NCI-H2107 (cell line): Measurements from ENCODE around the gene RIPK4.

Experiments
- DNase-seq: peaks from one replicate; lab custom pipeline; 2025; lab: John Stamatoyannopoulos, UW

The RIPK4 gene

DNA sequence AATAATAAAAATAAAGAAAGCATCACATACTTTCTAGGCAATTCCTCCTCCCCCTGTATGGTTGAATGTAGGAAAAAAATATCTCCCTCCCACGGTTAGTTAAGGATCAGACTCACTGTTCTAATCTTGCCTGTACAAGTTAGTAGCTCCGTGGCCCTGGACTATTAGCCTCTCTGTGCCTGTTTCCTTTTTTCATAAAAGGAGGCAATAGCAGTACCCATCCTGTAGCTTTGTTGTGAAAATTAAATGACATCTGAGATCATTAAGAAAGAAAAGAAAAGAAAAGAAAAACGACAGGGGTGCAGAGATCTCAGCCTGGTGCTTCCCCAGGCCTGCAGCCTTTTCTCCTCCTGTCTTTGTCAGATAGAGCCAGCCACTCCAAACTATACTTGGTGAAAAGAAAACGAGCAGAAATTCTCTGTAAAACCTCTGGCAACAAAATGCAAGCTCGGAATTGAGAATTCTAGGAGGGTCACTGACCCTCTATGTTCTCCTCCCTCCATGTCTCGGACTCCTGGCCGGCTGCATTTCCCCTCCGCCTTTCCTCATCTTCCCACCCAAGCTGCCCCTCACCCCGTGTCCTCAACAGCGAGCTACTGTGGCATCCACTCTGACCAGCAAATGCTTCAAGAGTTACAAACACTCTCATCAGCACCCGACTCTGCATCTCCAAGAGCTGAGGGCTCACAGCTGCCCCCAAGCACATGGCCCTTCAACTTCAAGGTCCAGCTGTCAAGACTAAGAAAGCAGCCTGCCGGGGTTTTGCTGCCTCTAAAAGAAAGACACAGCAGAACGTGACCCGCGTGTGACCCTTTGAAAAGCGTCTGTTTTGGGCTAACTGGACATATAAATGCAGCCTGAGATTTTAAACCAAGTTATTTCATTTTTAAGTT lies 13.6 kb downstream of the RIPK4 start:
- DNase-seq = no peak

DNA sequence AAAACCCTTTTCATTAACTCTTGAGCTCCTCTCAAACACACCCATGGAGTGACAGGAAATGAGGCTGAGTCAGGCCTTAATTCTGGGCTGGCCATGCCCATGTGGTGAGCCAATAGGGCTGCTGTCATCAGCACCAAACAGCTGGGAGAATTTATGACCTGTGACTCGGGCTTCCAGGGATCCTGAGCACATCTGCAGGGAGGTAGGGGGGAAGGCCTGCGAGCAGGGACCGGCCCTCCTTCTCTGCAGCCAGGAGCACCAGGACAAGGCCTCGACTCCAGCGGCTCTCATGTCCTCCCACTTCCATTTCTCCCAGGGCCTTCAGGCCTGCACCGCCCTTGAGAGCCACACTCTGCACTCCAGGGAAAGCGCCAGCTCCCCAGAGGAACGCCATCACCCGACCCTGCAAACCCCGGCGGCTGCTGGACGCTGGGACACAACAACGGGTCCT lies 14.6 kb downstream of the RIPK4 start:
- no peak for DNase-seq

- DNase-seq = no peak
These were observed 15.2 kb downstream of the RIPK4 start for GRCh38 chr21:41751611-41752011.

DNA sequence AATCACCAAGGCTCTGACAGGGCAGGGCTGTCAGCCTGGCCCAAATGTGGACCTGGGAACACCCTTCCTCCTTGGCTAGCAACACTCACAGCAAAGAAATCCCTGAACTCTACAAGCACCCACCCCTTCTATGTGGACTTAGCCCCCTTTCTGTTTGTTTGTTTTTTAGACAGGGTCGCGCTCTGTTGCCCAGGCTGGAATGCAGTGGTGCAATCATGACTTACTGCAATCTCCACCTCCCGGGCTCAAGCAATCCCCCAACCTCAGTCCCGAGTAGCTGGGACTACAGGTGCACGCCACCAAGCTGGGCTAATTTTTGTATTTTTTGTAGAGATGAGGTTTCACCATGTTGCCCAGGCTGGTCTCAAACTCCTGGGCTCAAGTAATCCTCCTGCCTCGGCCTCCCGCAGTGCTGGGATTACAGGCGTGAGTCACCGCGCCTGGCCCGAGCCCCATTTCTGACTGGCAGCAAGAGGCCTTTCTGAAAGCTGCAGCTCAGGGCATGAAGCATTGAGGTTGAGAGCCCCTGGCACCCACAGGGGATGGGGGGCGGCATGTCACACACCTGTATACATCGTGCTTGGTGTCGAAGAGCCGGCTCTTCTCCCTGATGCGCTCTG lies 16.2 kb downstream of the RIPK4 start:
- DNase-seq = no peak

GRCh38 chr21:41750051-41750450 lies 16.8 kb downstream of the RIPK4 start:
- DNase-seq = no peak

GRCh38 chr21:41749286-41749685 lies 17.6 kb downstream of the RIPK4 start:
- no peak for DNase-seq

DNA sequence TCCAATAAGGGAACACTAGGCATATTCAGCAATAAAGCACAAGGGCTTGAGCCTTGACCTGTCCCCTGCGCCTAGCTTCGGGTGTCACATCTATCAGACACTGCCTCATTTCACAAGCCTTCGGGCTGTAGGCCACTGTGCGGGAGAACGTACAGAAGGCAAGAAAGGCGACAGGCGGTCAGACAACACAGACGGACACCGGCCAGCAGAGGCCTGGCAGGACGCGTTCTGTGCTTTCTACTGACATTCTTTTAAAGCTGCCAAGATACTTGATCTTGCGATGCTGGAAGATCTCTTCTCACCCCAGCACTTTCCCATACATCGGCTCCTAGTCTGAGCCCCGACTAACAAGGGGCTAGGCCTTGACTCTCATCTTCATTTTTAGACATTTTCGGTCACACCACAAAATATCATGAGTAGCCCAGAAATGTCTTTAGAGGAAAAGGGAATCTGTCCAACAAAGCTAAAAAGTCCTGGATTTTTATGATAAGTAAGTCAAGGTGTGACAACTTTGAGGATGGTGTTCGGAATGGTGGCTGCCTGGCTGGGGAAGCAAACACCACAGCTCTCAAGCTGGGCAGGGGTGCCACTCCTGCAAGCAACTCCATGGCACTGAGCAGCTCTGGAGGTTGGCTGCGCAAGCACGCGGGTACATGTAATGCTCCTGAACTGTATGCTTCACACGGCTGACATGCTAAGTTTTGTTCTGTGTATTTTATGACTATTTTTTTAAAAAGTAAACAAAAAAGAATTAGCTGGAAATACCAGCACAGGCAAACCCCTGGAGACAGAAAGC lies 18.7 kb downstream of the RIPK4 start:
- DNase-seq = no peak

GRCh38 chr21:41746744-41747006 lies 20.2 kb downstream of the RIPK4 start:
- DNase-seq = no peak

GRCh38 chr21:41745971-41746743 lies 20.7 kb downstream of the RIPK4 start:
- DNase-seq = no peak

DNA sequence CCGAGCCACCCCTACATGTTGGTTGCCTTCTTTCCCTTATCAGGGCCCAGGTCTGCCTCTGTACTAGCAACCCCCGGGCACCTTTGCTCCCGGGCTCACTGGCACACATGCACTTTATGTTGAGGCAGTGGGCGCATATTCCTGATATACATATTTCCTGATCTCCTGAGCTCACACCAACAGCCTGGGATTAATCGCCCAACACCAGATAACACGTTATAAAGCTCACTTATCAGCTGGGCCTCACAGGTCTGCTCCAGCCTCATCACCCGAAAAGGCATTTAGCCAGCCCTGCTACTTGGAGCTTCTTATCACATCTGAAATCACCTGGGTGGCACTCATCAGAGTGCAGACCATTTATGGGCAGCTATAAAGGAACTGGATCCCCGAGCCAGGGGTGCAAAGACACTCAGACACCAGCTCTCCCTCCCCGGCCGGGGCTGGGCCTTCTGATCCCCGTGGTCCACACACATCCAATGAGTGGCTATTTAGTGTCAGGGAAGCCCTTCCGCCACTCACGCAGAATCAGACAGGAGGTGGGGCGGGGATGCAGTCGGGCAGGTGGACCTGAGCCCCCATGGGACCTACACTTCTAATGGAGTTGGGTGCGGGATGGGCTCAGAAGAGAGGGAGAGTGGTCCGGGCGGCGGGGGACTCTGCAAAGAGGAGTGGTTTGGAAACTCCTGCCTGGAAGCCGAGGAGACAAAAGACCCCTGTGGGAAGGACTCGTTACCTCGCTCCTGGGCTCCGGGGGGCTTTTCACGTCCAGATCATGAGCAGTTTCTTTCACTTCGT lies 21.6 kb downstream of the RIPK4 start:
- DNase-seq = no peak

GRCh38 chr21:41744028-41744930 lies 22.6 kb downstream of the RIPK4 start:
- no peak for DNase-seq

- no peak for DNase-seq
These were observed 23.4 kb downstream of the RIPK4 start for GRCh38 chr21:41743321-41744027.

DNA sequence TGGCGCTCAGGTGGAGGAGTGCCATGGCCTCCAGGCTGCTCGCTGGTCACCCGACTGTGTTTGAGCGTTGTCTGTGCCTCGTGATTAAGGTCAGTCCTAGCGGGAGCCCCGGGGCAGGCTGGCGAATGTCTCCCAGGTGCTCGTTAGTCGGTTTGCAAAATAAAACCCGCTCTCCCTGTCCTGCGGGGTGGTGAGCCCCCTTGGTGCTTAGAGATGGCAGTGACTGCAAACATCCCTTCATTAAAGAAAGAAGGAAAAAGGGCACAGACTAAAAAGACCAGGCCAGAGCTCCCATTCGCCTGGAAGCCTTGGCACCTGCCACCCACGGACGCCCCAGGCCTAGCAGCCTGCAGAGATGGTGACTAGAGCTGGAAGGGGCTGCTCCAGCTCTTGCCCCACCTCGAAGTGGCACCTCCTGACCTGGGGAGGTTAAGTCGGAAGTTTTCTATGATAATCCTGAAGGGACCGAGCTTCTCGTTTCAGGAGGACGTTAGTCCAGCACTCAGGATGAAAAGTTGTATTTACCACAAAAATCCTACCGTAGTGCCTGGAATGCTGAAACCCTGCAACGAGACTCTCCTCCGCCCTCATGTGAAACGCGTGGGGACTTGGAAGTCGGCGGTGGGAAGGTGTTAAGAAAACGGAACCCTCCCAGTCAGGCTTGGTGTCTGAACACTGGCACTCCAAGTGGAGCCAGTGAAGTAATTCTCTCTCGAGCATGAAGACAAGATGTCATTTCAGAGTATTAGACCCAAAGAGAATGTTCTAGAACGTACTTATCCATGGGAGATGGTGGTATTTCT lies 24.6 kb downstream of the RIPK4 start:
- no peak for DNase-seq

DNA sequence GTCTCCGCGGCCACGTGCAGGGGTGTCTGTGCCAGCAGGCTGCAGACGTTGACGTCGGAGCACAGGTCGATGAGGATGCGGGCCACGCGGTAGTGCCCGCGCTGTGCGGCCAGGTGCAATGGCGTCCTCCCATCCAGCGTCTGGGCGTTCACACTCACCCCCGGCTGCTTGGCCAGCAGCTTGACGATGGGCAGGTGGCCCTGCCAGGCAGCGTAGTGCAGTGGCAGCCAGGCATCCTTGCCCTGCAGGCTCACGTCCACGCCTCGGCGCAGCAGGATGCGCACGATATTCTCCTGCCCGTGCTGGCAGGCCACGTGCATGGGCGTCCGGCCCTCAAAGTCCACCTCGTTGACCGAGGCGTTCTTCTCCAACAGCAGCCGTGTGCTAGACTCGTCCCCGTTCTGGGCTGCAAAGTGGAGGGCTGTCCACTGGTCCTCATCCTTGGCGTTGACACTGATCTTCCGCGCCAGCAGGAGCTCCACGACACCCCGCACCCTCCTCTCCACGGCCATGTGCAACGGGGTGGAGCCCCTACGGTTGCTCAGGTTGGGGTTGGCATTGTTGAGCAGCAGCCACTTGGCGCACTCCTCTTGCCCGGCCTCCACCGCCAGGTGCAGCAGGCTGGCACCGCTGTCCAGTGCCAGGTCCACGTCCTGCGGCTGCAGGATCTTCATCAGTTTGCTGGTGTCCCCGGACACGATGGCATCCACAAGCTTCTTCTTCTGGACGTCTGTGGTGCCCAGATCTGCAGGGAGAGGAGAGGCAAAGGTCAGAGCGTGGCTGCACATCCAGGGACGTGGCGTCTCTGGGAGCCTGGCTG lies 25.4 kb downstream of the RIPK4 start:
- DNase-seq = no peak

GRCh38 chr21:41740604-41741252 lies 26.1 kb downstream of the RIPK4 start:
- no peak for DNase-seq

DNA sequence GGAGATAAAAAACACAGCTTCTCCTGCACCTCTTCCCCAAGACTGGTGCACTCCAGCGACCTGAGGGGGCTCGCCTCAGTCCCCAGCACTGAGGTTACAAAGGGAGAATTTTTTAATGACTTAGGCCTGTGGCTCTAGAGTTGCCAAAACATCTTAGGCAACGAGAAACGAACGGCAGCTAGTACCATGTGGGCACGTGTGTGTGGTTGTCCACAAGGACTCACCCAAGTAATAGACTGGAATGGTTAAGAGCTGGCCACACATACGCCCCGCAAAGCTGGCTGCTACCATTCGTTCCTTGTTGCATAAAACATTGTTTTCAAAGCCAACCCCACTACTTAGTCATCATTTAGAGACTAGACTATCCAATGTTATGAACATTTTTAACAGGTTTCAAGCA lies 26.9 kb downstream of the RIPK4 start:
- no peak for DNase-seq

DNA sequence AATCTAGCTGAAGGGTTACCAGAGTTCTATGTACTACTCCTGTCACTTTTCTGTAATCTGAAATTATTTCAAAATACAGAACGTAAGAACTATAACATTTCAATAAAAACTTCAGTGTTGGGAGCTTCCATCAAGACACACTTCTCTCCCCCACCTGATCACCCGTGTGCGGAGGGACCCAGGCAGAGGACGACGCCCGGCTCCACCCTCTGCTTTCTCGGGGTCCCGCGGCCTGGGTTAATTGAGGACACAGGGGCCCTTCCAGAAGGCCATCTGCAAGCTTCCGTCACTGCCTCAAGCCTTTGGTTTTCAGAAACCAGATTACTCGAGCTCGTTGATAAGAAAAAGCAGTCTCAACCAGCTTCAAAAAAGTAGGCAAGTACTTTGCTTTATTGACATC lies 27.8 kb downstream of the RIPK4 start:
- no peak for DNase-seq
